Measurements from ENCODE around the gene PIK3R5. TPM values are rescaled to one million over a fixed set of nuclear protein-coding genes. Genes with fewer than 3 reads are reported as not detected.
A peak's percentile ranks its signal among the peaks of the same experiment; 100 is the strongest.

PIK3R5 gene
- total RNA-seq, 1 donor from 2014 or later, result not detected

DNA sequence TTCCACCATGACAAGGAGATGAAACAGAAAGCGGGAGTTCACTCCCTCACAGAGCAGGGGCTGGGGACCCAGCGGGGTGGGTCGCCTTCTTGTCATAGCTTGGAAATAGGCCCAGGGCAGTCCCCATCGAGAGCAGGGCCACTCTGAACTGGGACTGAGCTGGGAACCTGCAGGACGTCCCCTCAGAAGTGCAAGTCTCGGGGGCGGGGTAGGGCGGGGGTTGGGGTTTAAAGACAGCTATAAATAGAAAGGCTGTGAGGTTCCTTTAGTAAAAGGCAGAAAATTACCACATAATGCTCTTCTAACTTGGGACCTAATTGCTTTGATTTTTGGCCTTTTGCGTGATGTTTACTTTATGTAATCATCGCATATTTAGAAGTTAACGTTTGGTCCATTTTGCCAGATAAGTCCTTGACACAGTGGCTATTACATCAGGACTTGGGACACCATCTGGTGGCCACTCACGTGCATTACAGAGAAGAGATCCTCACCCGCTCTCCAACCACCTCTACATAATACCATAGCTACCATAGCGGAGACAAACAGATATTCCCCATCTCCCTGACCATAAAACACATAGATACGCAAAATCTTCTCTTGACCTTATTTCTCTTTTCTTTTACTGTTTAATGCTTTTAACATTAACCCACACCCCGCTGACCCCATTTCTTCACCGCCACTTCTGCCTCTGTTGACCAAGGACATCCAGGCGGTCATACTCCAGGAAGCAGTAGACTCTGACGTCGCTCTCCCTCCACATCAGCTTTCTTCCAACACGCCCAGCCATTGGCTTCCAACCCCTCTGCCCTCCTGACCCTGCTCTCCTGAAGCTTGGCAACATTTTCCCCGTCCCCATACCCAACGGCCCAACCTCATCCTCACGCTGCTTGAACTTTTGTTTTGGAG lies 70.6 kb downstream of the PIK3R5 start:
- peak; percentile 79 for DNase-seq

DNA sequence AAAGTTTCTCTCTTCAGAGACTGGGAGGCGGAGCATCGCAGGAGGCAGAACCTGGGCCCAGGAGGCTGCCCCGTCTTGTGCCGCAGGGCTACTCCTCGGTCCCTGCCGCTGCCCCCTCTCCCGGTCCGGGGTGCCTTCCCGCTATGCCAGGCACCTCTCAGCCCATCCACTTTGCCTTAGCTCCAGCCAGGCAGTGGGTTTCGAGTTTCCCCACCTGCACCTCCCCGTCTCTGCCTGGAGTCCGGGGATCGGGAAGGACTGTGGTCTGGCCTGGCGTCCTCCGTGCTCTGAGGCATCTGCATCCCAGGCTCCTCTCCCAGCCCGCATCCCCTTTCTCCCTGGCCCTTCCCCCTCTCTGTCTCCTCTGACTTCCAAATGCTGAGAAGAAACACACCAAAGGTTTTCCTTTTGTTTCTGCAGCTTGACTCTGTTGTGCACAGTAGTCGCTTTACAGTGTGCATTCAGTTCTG lies 71.3 kb downstream of the PIK3R5 start:
- no peak for DNase-seq

DNA sequence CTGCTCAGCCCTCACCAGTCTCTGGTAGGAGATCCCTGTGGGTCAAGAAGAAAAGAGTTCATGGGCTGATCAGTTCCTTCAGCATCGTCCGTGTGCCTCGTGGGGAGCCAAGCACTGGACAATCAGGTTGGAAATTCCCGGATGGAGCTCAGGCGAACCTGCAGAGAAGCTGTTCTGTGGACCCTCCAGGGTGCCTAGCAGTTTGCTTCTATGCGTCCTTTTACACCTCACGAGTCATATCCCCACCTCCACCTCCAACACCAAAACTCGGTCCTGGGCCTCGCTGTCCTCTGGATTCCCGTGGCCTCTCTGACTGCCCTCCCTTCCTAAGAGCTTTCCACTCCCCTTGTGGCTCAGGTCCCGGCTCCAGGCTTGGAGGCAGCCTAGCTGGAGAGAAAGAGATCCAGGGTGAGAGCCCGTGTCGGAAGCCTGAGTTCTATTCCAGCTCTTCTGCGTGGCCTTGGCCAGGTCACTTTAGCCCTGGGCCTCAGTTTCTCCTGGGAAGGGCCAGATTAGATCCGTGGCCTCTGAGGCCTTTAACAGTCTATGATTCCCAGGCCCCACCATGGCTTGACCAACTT lies 71.8 kb downstream of the PIK3R5 start:
- DNase-seq, result no peak

DNA sequence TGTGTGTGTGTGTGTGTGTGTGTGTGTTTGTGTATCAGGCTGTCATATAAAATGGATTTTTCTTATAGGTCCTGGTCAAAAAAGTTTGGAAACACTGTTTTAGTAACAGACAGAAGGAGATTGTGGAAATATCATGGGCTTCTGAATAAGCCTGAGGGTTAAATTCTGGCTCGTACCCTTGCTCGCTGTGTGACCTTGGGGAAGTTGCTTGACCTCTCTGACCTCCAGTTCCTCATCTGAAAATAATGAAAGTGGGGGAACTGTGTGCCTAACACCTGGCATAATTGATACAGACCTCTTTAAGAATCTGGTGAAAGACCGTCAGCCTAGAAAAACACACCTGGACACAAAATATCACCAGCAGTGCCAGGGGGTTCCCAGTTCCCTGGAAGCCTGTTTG lies 72.4 kb downstream of the PIK3R5 start:
- no peak for DNase-seq

DNA sequence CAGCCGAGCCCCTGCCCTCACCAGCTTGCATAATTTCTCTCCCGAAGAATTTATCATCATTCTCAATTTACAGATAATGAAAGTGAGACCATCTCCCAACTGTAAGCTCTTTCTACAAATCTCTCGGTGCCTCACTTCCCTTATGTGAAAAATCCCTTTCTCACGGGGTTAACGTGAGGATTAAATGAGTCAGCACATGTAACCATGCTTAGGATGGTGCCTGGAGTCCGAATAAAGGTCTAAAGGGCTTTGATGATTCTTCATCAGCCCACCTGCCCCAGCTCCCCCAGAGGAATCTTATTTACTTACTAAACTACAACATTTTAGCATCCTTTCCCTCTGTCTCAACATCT lies 73.2 kb downstream of the PIK3R5 start:
- DNase-seq, result no peak

DNA sequence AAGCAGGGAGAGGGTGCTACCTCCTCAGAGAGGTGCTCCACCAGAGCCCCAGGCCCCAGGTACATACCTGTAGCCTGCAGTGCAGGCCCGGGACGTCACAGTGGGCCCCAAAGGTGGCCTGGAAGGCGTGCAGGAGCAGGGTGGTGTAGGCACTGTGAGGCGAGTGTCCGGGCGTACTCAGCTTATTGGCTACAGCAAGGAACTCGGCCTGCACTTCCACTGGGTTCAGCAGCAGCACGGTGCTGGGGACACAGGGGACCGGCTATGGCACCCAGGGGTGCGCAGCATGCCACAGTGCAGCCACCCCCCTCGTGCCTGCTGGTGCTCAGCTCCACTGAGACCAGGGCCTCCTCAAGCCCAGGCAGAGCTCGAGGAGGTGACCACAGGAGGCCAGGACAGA lies 74.8 kb downstream of the PIK3R5 start:
- no peak for DNase-seq

DNA sequence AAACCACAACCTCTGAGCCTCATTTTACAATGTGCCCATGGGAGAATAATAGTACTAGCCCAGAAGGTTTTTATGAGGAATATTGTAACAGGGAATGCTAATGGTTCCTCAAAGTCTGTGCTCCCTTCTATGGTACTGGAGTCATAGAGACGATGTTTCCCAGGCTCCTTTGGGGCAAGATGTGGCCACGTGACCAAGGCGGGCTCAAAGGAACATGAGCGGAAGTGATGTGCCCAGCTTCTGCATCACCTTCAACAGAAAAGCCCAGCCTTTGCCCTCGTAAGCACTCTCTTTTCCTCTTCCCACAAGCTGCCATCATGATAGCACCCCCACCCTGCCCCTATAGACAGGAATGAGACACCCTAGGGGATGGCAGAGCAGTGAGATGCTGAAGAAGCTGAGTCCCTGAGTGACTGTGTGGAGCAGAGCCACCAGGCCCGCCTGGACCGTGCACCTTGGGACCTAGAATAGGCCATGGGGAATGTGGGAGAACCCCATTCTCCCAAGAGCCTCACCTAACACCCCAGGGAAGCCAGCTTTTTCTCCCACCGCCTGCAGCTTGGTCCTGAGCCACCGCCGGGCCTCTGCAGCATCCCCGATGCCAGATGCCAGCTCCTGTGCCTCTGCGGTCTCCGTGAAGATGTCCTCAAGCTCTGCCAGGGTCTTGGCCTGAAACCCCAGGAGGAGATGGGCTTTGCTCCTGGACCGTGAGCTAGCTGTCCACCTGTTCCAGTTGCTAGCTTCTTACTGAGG lies 75.9 kb downstream of the PIK3R5 start:
- no peak for DNase-seq

DNA sequence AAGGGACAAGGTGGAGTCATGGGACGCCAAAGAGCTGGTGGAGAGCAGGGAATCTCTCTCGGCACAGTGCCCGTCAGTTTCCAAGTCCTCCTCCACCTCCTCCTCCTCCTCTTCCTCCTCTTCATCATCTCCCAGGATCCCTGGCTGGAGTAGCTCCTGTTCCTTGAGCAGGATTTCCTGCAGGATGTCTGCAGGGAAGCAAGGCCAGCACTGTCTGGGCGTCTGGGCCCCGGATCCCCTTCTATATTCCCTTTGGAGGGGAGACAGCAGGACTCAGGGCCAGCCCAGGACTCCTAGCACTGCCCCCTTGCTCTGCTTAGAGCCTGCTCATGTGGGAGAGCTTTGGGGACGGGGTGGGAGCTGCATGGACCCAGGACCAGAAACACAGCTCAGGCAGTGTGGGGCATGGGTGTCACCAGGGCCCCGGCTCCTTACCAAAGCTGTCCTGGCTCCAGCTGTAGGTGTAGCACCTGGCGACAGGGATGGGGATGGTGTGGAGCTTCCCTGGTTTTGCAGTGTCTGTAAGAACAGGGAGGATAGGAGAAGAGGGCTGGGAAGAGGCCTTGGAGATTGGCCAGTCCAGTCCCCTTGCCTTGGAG lies 76.7 kb downstream of the PIK3R5 start:
- no peak for DNase-seq

DNA sequence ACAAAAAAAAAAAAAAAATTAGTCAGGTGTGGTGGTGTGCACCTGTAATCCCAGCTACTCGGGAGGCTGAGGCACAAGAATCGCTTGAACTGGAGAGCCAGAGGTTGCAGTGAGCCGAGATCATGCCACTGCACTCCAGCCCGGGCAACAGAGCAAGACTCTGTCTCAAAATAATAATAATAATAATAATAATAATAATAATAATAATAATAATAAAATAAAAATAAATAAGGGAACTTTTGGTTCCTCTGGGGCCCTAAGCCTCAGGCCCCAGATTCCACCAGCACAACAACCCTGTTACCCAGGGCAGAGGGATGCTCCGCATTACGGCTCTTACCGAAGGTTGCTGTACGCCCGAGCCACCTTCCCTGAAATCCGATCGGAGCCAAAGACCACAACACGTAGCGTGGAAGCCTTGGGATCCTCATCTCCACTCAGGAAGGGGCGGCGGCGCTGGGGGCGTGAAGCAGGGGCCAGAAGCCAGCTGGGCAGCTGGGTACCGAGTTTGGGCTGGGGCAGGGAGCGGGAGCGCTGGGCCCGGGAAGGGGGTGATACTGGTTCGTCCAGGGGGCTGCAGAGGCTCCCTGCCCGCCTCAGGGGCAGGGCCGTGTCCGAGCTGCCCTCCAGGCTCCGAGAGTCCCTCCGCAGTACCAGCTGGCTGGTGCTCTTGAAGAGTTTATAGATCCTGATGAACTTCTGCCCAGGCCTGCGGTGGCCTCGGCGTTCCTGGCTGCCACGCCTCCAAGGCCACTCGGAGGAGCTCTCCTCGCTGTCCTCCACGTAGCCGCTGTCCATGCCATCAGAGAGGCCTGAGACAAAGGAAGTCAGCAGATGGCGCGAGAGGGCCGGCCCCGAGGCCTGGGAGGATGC lies 77.4 kb downstream of the PIK3R5 start:
- DNase-seq, result peak; percentile 25

DNA sequence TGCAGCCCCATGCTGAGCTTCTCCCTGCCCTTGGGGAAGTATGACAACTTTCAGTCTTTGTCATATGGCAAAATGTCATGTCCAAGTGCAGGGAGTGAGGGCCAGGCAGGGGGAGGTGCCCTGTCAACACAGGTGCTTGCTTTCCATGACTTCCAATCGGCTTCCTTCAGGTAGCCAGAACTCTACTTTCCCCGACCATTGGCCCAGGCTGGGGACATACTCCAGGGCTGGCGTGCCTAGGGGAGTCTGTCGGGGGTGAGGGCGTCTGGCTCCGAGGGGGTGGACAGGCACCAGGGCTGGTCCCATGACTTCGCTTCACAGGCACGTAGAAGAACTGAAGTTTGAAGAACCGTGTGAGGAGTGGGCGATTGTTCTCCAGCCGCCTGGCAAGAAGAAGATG lies 78.2 kb downstream of the PIK3R5 start:
- no peak for DNase-seq

DNA sequence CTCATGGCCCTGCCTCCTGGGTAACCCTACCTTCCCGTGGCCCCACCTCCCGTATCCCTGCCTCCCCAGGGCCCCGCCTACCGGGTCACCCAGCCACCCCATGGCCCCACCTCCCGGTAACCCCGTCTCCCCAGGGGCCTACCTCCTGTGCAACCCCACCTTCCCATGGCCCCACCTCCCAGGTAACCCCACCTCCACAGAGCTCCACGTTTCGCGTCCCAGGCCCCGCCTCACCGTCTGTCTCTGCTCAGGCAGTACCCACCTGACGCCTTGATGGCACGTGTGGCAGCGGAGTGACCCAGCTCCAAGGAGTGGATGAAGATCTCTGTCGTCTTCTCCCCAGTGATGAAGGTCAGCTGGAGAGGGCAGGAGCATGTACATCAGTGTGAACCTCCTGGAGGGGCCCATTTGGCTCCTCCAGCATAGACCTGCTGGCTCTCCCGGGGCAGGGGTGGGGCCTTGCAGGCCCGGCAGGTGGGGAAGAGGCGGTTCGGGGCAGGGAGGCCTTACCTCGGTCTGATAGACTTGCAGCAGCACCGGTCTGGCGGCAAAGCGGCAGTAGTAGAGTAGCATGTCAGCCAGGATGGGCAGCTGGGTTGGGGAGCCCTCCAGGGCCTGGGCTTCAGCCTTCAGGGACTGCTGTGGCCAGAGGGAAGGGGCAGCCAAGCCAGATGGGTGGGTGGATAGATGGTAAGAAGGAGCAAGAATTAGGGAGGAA lies 79.4 kb downstream of the PIK3R5 start:
- no peak for DNase-seq

DNA sequence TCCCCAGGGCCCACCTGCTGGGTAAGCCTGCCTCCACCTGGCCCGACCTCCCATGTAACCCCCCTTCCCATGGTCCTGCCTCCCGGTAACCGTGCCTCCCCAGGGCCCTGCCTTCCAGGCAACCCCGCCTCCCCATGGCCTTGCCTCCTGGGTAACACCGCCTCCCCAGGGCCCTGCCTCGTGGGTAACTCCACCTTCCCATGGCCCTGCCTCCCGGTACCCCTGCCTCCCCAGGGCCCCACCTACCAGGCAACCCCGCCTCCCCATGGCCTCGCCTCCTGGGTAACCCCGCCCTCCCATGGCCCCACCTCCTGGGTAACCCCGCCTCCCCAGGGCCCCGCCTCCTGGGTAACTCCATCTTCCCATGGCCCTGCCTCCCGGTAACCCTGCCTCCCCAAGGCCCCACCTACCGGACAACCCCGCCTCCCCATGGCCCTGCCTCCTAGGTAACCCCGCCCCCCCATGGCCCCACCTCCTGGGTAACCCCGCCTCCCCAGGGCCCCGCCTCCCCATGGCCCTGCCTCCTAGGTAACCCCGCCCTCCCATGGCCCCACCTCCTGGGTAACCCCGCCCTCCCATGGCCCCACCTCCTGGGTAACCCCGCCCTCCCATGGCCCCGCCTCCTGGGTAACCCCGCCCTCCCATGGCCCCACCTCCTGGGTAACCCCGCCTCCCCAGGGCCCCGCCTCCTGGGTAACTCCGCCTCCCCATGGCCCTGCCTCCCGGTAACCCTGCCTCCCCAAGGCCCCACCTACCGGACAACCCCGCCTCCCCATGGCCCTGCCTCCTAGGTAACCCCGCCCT lies 80.1 kb downstream of the PIK3R5 start:
- peak; percentile 13 for DNase-seq

DNA sequence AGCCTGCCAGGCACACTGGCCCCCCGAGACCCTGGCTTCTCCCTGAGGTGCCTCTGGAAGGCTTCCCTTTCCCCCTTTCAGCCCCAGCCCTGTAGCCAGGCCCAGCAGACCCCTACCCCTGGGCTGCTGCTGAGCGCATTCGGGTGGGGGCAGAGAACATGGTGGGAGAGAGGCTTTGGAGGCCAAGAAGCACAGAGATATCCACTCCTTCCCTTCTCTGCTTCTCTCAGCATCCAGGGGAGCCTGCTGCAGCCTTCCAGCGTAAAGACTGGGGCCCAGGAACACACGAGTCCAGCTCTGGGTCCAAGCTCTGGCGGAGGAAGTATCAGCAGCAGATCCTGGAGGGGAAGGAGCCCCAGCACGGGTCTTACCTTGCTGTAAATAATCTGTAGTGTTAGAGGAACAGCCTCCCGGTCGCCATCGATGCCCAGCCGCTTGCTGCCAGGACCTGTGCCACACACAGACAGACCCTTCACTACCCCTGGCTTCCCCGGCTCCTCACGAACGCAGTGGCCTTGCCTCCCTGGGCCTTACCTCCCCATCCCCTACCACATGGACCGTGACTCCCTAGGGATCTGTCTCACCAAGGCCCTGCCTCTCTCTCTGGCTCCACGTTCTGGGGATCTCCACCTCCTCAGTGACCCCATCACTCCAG lies 81.0 kb downstream of the PIK3R5 start:
- no peak for DNase-seq

DNA sequence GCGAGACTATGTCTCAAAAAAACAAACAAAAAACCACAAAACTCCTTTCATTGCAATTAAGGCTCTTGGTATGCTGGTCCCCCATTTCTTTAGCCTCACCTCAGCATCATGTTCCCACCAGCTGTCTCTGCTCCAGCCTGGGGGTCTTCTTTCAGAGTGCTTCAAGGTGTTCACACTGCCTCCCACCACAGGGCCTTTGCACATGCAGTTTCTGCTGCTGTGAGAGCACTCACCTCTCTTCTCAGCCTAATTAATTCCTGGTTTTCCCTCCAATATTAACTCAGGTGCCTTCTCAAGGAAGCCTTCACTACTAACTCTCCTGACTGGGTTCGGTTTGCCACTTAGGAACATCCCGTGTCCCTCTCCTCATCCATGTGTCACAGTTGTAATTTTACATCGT lies 82.2 kb downstream of the PIK3R5 start:
- DNase-seq, result no peak

DNA sequence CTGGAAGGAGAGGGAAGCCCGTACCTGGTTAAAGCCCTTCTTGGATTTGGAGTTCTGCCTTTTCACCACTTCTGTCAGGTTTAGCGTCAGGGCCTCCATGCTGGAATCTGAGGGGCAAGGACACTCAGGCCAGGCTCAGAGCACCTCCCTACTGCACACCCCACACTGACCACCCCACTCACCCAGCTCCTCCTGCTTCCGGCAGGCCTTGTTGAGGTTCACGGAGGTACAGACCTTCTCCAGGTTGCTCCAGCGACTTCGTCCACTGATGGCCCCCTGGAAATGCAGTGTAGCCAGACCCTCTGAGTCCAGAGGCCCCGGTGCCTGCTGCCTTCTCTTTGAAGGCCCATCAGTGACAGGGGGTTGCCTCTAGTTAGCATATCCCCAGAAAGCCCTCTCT lies 83.9 kb downstream of the PIK3R5 start:
- no peak for DNase-seq

DNA sequence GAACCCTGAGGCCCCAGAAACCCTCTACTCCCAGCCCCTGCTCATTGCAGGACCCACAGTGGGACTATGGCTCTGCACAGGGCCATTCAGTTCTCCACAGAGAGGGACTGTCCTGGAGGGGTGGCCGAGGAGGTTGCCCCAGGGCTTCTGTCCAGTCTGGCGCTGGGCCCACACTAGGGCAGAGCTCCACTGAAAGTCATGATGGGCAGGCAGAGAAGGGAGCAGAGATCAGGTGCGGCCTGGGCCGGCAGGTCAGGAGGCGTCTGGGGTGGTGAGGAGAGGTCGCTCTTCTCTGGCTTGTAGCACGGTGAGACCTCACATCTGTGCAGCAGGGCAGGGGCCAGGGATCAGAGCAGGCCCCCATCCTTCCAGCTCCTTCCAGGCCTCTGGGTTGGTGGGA lies 85.0 kb downstream of the PIK3R5 start:
- DNase-seq, result no peak

DNA sequence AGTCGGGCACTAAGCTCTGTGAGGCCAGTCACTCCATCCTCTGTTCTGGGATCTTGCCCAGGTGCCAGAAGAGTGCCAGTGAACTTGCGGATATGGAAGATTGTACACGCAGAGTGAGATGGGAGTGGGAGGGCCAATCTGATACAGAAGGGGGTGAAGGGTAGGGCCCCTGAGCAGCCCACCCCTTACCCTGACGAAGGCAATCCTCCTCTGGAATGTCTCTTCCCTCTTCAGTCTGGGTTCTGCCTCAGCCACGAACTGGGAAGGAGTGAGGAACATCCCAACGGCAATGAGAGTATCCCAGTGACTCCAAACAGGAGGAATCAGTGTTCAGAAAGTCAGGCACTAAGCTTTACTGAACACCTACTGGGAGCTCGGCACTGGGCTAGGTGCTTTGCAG lies 86.1 kb downstream of the PIK3R5 start:
- DNase-seq, result no peak

DNA sequence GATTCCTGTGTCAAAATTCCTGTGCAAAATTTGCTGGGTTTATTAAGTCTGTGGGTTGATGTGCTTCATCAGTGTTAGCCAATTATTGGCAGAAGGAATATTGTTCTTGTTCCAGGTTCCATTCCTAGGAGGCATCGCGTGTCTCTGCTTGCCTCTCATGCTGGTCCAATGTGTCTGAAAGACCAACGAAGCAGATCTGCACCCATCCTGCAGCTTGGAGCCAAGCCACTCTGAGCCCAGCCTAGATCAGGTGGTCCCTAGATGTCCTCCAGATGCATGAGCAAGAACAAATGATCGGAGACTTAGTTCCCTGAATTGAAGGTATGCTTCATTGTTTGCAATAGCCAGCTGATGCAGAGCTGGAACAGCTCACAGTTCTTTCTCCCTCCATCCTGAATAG lies 87.5 kb downstream of the PIK3R5 start:
- no peak for DNase-seq

DNA sequence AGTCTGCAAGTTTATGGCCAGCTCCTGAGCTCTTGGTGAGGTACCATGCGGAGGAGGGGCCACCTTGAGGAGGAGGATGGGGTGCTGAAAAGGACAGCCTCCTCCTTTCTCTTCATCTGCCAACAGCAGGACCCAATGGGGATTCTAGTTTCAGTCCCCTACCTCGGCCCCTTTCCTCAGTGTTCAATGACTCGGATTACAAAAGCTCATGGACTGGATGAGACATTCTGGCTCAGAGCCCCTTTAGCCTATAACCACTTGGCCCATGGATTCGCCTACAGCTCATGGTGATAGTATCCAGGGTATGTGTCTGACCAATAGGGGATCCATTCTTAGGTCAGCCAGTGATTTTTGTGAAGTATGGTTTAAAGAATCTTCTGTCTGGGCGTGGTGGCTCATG lies 89.5 kb downstream of the PIK3R5 start:
- DNase-seq, result no peak

DNA sequence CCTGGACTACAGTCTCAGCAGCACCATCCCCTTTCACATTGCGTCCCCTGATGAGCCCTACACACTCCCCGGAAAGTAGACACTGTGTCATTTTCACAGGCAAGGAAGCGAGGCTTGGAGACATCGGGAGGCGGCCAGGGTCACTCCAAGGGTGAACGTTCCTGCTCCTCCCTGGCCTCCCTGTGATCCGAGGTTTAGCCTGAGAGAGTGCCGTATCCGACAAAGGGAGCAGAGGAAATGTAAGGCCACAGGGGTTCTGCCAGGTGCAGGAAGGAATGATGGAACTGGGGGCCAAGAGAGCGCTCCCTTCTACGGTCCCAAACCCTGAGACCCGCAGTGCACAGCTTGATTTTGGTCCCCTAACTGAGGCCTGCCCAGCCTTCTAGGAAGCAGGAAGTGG lies 90.1 kb downstream of the PIK3R5 start:
- DNase-seq, result no peak
